Astrocyte (in vitro differentiated cells and primary cell): Measurements from ENCODE around the gene LGI1. TPM values are rescaled to one million over a fixed set of nuclear protein-coding genes. Genes with fewer than 3 reads are reported as not detected.
"Not testable (repeated sequence)": the region's sequence is repeated elsewhere in the genome, so short reads cannot be mapped to it uniquely, and the experiment has no call there.

Experiments
- DNase-seq: peaks from one replicate; pipeline ENCODE4 v3.0.0-alpha.2; 2010; ENCODE audit warnings: low read depth
- FAIRE-seq: peaks from 2 replicates; lab custom pipeline; 2011; peaks lifted over from hg19 to GRCh38; lab: Jason Lieb, UNC
- H2AFZ ChIP-seq: 2 replicates; pipeline ENCODE4 v1.6.0; 2012; ENCODE audit warnings: low read depth, low read length, inconsistent platforms
- H3K27ac ChIP-seq: 2 replicates; pipeline ENCODE4 v1.5.1; 2011; ENCODE audit warnings: low read depth, low read length, inconsistent platforms
- H3K27me3 ChIP-seq: 2 replicates; pipeline ENCODE4 v1.6.0; 2011; ENCODE audit warnings: low read length, inconsistent platforms; ENCODE audit not compliant: insufficient read depth
- H3K36me3 ChIP-seq: 2 replicates; pipeline ENCODE4 v1.5.1; 2011; ENCODE audit warnings: low read length, inconsistent platforms; ENCODE audit not compliant: insufficient read depth
- H3K4me1 ChIP-seq: 2 replicates; pipeline ENCODE4 v1.5.1; 2011; ENCODE audit warnings: low read length, inconsistent platforms; ENCODE audit not compliant: insufficient read depth
- H3K4me2 ChIP-seq: 2 replicates; pipeline ENCODE4 v1.6.0; 2012; ENCODE audit warnings: low read length, inconsistent platforms
- H3K4me3 ChIP-seq: 2 replicates; pipeline ENCODE4 v1.5.1; 2011; ENCODE audit warnings: low read depth, mild to moderate bottlenecking, low read length, inconsistent platforms; ENCODE audit not compliant: insufficient read depth
- H3K79me2 ChIP-seq: 2 replicates; pipeline ENCODE4 v1.6.0; 2012; ENCODE audit warnings: mild to moderate bottlenecking, low read length, inconsistent platforms; ENCODE audit not compliant: insufficient read depth
- H3K9ac ChIP-seq: 2 replicates; pipeline ENCODE4 v1.6.0; 2012; ENCODE audit warnings: mild to moderate bottlenecking, low read length, inconsistent platforms
- H3K9me3 ChIP-seq: 2 replicates; pipeline ENCODE4 v1.5.1; 2012; ENCODE audit warnings: low read depth, mild to moderate bottlenecking, low read length, inconsistent platforms; ENCODE audit not compliant: insufficient read depth
- H4K20me1 ChIP-seq: 2 replicates; pipeline ENCODE4 v1.6.0; 2012; ENCODE audit warnings: low read length, inconsistent platforms; ENCODE audit not compliant: insufficient read depth
- H3K27ac Mint-ChIP-seq: one replicate; pipeline ENCODE4 v1.8.0; 2021; ENCODE audit warnings: mild to moderate bottlenecking, mixed read lengths; ENCODE audit not compliant: unreplicated experiment
- H3K27me3 Mint-ChIP-seq: one replicate; pipeline ENCODE4 v1.8.0; 2021; ENCODE audit warnings: low read depth, mixed read lengths; ENCODE audit not compliant: unreplicated experiment
- H3K36me3 Mint-ChIP-seq: one replicate; pipeline ENCODE4 v1.8.0; 2021; ENCODE audit warnings: low read depth, mixed read lengths; ENCODE audit not compliant: unreplicated experiment
- H3K4me1 Mint-ChIP-seq: one replicate; pipeline ENCODE4 v1.8.0; 2021; ENCODE audit warnings: low read depth, mixed read lengths; ENCODE audit not compliant: unreplicated experiment
- H3K4me3 Mint-ChIP-seq: one replicate; pipeline ENCODE4 v1.8.0; 2021; ENCODE audit warnings: mild to moderate bottlenecking, moderate library complexity, mixed read lengths; ENCODE audit not compliant: unreplicated experiment
- H3K9me3 Mint-ChIP-seq: one replicate; pipeline ENCODE4 v1.8.0; 2021; ENCODE audit warnings: mild to moderate bottlenecking, mixed read lengths; ENCODE audit not compliant: unreplicated experiment
- EZH2 ChIP-seq: IDR thresholded peaks from 2 replicates; pipeline ENCODE4 v1.6.1; 2012; ENCODE audit warnings: mild to moderate bottlenecking, low read length, inconsistent platforms; ENCODE audit not compliant: insufficient read depth
- total RNA-seq: library from RNA; stranded (reverse); gene quantifications from 2 replicates; pipeline ENCODE4 v1.2.1, GENCODE V29; 2021
- TF ChIP-seq, protein P1 (sequence below): IDR thresholded peaks from 2 replicates; pipeline ENCODE4 v1.5.1; 2011; ENCODE audit warnings: low read depth, mild to moderate bottlenecking, inconsistent platforms, low read length, moderate library complexity; ENCODE audit not compliant: insufficient read depth

Gene LGI1
- total RNA-seq, 1 donor from 2014 or later: 2.0 TPM

DNA sequence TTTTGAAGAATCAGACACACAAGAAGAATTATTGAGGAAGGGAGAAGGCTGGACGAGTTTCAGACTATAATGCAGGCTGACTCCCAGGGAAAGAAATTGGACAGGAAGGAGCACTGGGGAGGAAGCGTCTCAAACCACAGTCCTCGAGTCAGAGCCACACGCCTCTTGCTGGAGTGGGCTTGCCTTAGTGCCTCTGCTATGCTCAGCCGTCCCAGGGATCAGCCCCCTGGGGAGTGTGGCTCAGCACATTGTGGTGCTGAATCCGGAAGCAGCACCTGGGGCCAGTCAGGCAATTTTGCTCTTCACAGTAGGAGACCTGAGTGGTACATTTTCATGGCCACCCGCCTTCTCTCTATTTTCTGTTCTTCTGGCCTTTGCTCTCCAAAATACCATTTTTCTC, 68.6 kb downstream of the LGI1 start:
- TF ChIP-seq EZH2: no peak
- TF ChIP-seq, protein P1, sequence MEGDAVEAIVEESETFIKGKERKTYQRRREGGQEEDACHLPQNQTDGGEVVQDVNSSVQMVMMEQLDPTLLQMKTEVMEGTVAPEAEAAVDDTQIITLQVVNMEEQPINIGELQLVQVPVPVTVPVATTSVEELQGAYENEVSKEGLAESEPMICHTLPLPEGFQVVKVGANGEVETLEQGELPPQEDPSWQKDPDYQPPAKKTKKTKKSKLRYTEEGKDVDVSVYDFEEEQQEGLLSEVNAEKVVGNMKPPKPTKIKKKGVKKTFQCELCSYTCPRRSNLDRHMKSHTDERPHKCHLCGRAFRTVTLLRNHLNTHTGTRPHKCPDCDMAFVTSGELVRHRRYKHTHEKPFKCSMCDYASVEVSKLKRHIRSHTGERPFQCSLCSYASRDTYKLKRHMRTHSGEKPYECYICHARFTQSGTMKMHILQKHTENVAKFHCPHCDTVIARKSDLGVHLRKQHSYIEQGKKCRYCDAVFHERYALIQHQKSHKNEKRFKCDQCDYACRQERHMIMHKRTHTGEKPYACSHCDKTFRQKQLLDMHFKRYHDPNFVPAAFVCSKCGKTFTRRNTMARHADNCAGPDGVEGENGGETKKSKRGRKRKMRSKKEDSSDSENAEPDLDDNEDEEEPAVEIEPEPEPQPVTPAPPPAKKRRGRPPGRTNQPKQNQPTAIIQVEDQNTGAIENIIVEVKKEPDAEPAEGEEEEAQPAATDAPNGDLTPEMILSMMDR: no peak
- Histone ChIP-seq H3K4me2 (peak overlapping the region; percentile 30), H3K9ac (no peak overlapping the region), H3K9me3 (no peaks in the 10 kb centered on the region), H3K36me3 (no peaks in the 10 kb centered on the region), H3K4me1 (no peaks in the 10 kb centered on the region), H3K27me3 (no peaks in the 10 kb centered on the region), H2AFZ (peak overlapping the region; percentile 21), H3K79me2 (no peaks in the 10 kb centered on the region), H4K20me1 (no peaks in the 10 kb centered on the region), H3K27ac (no peak overlapping the region), H3K4me3 (no peak overlapping the region)
- Mint-ChIP-seq H3K4me3 (no peak overlapping the region), H3K4me1 (peaks cover 12% of the 10 kb centered on the region), H3K36me3 (no peaks in the 10 kb centered on the region), H3K9me3 (no peaks in the 10 kb centered on the region), H3K27me3 (peaks cover 1% of the 10 kb centered on the region), H3K27ac (peak overlapping the region; percentile 38)
- FAIRE-seq (no peak), DNase-seq (peak; percentile 10)

DNA sequence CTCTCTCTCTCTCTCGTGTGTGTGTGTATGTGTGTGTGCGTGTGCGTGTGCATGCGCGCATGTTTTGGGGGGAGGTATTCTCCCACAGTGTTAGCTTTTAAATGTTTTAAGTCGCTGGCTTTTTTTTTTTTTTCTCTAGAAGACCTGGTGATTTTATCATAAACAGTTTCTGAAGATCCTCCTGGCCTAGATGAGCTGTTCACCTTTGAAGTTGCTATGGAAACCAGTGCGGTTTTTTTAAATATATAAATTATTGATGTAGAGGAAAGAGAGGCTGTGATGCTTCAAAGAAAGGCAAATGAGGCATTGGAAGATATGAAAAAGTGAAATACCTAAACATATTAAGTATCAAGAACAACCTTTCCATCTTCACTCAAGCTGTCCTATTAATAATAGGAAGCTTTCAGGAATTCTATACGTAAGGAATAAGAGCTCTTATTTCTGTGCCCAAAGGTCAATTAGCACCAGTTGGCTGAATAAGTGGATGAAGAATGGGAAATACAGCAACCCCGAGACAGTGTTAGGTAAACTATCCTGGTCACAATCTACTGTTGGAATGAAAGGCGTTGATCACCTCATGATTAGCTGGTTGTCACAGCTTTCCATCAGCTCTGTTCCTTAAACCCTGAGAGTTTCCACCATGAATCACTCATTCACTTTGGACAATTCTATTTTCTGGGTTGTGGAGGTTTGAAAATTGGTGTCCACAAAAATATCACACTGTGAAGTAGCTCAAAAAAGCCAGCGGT, 69.5 kb downstream of the LGI1 start:
- Histone ChIP-seq H3K9me3 (no peaks in the 10 kb centered on the region), H3K79me2 (no peaks in the 10 kb centered on the region), H3K4me1 (no peaks in the 10 kb centered on the region), H3K36me3 (no peaks in the 10 kb centered on the region), H3K27ac (no peak overlapping the region), H3K4me3 (no peak overlapping the region), H3K9ac (no peak overlapping the region), H4K20me1 (no peaks in the 10 kb centered on the region), H3K27me3 (no peaks in the 10 kb centered on the region), H2AFZ (no peak overlapping the region), H3K4me2 (no peak overlapping the region)
- no peak for TF ChIP-seq EZH2
- TF ChIP-seq, protein P1: no peak
- H3K27me3 Mint-ChIP-seq: peaks cover 1% of the 10 kb centered on the region
- no peaks in the 10 kb centered on the region for H3K9me3 Mint-ChIP-seq
- DNase-seq (no peak), FAIRE-seq (no peak)
- peaks cover 12% of the 10 kb centered on the region for H3K4me1 Mint-ChIP-seq
- H3K4me3 Mint-ChIP-seq: no peak overlapping the region
- H3K36me3 Mint-ChIP-seq: no peaks in the 10 kb centered on the region
- no peak overlapping the region for H3K27ac Mint-ChIP-seq

DNA sequence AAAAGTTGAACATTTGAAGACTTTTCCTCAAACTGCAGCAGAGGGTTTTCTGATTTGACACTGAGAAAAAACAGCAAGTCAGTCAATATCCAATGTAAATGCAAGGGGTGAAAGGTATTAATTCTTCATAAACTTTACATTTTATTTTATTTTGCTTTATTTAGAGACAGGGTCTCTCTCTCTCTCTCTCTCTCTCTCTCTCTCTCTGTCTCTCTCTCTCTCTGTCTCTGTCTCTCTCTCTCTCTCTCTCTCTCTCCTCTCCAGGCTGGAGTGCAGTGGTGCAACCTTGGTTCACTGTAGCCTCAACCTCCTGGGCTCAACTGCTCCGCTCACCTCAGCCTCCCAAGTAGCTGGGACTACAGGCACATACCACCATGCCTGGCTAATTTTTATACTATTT, 73.3 kb downstream of the LGI1 start:
- not testable (repeated sequence) for H3K4me3 ChIP-seq, H4K20me1 ChIP-seq, H3K4me3 Mint-ChIP-seq, H3K27ac Mint-ChIP-seq, H3K27ac ChIP-seq, H3K79me2 ChIP-seq, H3K9ac ChIP-seq, FAIRE-seq, H3K4me1 ChIP-seq, H3K27me3 Mint-ChIP-seq, H3K4me2 ChIP-seq, H2AFZ ChIP-seq, H3K36me3 ChIP-seq, H3K9me3 Mint-ChIP-seq, H3K36me3 Mint-ChIP-seq, DNase-seq, H3K9me3 ChIP-seq, H3K27me3 ChIP-seq
- H3K4me1 Mint-ChIP-seq: peaks cover 11% of the 10 kb centered on the region
